ENCODE measurements around the gene PEAK1.

DNA sequence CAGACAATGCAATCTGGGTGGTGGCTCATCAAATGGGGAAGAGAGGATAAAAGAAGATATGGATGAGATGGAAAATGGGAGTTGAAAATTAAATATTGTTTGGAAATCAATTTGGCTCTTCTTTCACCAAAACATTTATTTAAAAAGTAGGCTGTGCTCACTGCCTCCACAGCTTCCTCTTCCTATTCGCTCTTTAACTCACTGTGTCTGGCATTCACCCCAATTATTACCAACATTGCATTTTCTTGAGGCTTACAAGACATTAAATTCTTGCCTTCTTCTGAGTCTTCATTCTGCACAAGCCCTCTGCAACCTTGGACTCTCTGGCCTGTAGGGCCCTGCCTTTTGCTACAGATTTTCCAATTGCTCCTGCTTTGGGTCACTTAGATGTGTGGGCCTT lies 296.1 kb downstream of the PEAK1 start:
- TF ChIP-seq, protein P1, sequence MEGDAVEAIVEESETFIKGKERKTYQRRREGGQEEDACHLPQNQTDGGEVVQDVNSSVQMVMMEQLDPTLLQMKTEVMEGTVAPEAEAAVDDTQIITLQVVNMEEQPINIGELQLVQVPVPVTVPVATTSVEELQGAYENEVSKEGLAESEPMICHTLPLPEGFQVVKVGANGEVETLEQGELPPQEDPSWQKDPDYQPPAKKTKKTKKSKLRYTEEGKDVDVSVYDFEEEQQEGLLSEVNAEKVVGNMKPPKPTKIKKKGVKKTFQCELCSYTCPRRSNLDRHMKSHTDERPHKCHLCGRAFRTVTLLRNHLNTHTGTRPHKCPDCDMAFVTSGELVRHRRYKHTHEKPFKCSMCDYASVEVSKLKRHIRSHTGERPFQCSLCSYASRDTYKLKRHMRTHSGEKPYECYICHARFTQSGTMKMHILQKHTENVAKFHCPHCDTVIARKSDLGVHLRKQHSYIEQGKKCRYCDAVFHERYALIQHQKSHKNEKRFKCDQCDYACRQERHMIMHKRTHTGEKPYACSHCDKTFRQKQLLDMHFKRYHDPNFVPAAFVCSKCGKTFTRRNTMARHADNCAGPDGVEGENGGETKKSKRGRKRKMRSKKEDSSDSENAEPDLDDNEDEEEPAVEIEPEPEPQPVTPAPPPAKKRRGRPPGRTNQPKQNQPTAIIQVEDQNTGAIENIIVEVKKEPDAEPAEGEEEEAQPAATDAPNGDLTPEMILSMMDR (conservative IDR thresholded peaks at IDR 0.05 in 1 of 2, IDR thresholded peaks at IDR 0.05 in 1 of 2; ENCODE audit: low read depth in 1 of 2, low read length in 2 of 2), result no peak
- TF ChIP-seq EZH2 (IDR thresholded peaks at IDR 0.05; ENCODE audit: low read length, missing control alignments), result no peak

Data from fibroblast of lung (primary cell).